Measurements from ENCODE around the gene TBC1D9B. TPM values are rescaled to one million over a fixed set of nuclear protein-coding genes. Genes with fewer than 3 reads are reported as not detected.

Gene TBC1D9B
- total RNA-seq, 4 donors from 2014 or later = 115 to 210 (median 168) TPM

GRCh38 chr5:179822059-179822432, 85.7 kb downstream of the TBC1D9B start:
- WGBS, 2 donors = 56 to 58% methylated on average over 3 of the region's 3 CpGs
- Histone ChIP-seq H3K36me3 (peaks cover 11 to 46% (median 15%) of the 10 kb centered on the region in 3 donors), H3K4me1 (peaks cover 0 to 81% (median 57%) of the 10 kb centered on the region in 4 donors), H3K9me3 (no peaks in the 10 kb centered on the region), H3K27ac (peak overlapping the region; percentile 57 to 99 (median 96)), H3K27me3 (no peaks in the 10 kb centered on the region), H3K4me3 (peak overlapping the region; percentile 31 to 88 (median 84))
- DNase-seq (ENCODE audit: low spot score in 2 of 2) = no peak
- TF ChIP-seq POLR2A (IDR thresholded peaks at IDR 0.05) (no peak), EP300 (IDR thresholded peaks at IDR 0.05) (no peak), CTCF (IDR thresholded peaks at IDR 0.05) (no peak)

- H3K27me3 ChIP-seq = no peaks in the 10 kb centered on the region
- H3K27ac ChIP-seq = peak overlapping the region; percentile 95 to 100 (median 98)
- TF ChIP-seq EP300 (IDR thresholded peaks at IDR 0.05) = peak; percentile 56 to 99
- peak; percentile 70 to 90 for TF ChIP-seq POLR2A (IDR thresholded peaks at IDR 0.05)
- no peak for TF ChIP-seq CTCF (IDR thresholded peaks at IDR 0.05)
- peak overlapping the region; percentile 80 to 88 (median 86) for H3K4me3 ChIP-seq
- 0 to 1% methylated on average over 33 to 37 of the region's 54 CpGs for WGBS, 2 donors
- peaks cover 11 to 40% (median 12%) of the 10 kb centered on the region in 3 donors for H3K36me3 ChIP-seq
- peak; percentile 95 to 97 for DNase-seq (ENCODE audit: low spot score in 2 of 2)
- H3K4me1 ChIP-seq = peaks cover 0 to 82% (median 61%) of the 10 kb centered on the region in 4 donors
- H3K9me3 ChIP-seq = no peaks in the 10 kb centered on the region
Measured at GRCh38 chr5:179821298-179822058, 86.2 kb downstream of the TBC1D9B start.

DNA sequence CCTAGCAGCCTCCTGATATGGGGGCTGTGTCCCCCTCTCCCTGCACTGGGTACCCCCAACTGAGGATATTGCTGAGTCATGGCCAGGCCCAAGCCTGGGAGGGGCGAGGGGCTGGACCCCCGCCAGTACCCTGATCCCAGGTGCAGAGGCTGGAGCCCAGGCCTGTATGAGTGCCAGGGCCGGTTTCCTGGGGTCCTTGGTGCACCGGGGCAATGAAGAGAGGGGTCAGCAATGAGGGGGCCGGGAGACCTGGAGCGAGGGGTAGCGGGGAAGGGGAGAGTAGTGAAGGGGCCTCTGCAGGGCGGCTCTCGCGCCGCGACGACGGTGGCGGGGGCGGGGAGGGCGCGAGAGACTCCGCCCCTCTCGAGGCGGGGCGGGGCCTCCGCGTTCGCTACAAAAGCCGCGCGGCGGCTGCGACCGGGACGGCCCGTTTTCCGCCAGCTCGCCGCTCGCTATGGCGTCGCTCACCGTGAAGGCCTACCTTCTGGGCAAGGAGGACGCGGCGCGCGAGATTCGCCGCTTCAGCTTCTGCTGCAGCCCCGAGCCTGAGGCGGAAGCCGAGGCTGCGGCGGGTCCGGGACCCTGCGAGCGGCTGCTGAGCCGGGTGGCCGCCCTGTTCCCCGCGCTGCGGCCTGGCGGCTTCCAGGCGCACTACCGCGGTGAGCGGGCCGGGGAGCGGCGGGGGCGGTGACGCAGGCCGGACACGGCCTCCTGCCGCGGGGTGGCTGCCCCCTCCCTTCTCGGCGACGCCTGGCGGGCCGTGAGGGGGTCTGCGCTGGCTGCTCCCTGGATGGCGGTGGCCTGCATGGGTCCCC, 87.0 kb downstream of the TBC1D9B start, which contains the start of gene SQSTM1:
SQSTM1 (plus strand) TSS at position 423 of the 815 bp plus-strand sequence; CDS start at position 455, 32 bp downstream.
- peaks cover 0 to 78% (median 61%) of the 10 kb centered on the region in 4 donors for H3K4me1 ChIP-seq
- H3K27ac ChIP-seq = peak within 1 kb of the TSS; percentile 95 to 100 (median 98)
- TF ChIP-seq POLR2A (IDR thresholded peaks at IDR 0.05) = peak; percentile 91 to 99
- TF ChIP-seq EP300 (IDR thresholded peaks at IDR 0.05) = peak; percentile 35 to 100
- TF ChIP-seq CTCF (IDR thresholded peaks at IDR 0.05) = peak in 2 of 5 experiments; percentile 61 to 62
- DNase-seq (ENCODE audit: low spot score in 2 of 2) = peak; percentile 67 to 68
- 0 to 1% methylated on average over 37 to 41 of the region's 81 CpGs for WGBS, 2 donors
- H3K9me3 ChIP-seq = no peaks in the 10 kb centered on the region
- H3K36me3 ChIP-seq = peaks cover 9 to 33% (median 12%) of the 10 kb centered on the region in 3 donors
- H3K4me3 ChIP-seq = peak within 1 kb of the TSS; percentile 80 to 88 (median 86)
- H3K27me3 ChIP-seq = no peaks in the 10 kb centered on the region

- Histone ChIP-seq H3K4me1 (peaks cover 0 to 72% (median 61%) of the 10 kb centered on the region in 4 donors), H3K9me3 (no peaks in the 10 kb centered on the region), H3K27ac (peak overlapping the region; percentile 95 to 100 (median 98)), H3K27me3 (no peaks in the 10 kb centered on the region), H3K4me3 (peak overlapping the region; percentile 80 to 88 (median 86)), H3K36me3 (peaks cover 6 to 33% (median 7%) of the 10 kb centered on the region in 3 donors)
- 7 to 20% methylated on average over 9 to 12 of the region's 12 CpGs for WGBS, 2 donors
- DNase-seq (ENCODE audit: low spot score in 2 of 2) = no peak
- TF ChIP-seq CTCF (IDR thresholded peaks at IDR 0.05) (no peak), POLR2A (IDR thresholded peaks at IDR 0.05) (no peak), EP300 (IDR thresholded peaks at IDR 0.05) (no peak)
Measured at GRCh38 chr5:179820127-179820482, 87.6 kb downstream of the TBC1D9B start.
